Right cardiac atrium (tissue), 5 donors: ENCODE measurements around the gene NR3C2. TPM values are rescaled to one million over a fixed set of nuclear protein-coding genes. Genes with fewer than 3 reads are reported as not detected.
"Not testable (repeated sequence)": the region's sequence is repeated elsewhere in the genome, so short reads cannot be mapped to it uniquely, and the experiment has no call there.

Experiments used
- ATAC-seq, 2 donors: fragments of 200-7000 bp; cut with Tn5 transposase; one replicate each; pipeline versions ENCODE4 v1.8.0 to v1.9.1; 2020; ENCODE audit warnings: moderate library complexity in 2 of 2, mild to moderate bottlenecking in 1 of 2
- DNase-seq, 3 donors: peaks; one replicate each; pipeline ENCODE4 v3.0.0-alpha.2; 2020
- H3K27ac ChIP-seq: one replicate; pipeline ENCODE4 v1.5.1; 2013; ENCODE audit warnings: mild to moderate bottlenecking, low read length, control low read depth, moderate library complexity
- H3K27me3 ChIP-seq: one replicate; pipeline ENCODE4 v1.6.1; 2013; ENCODE audit not compliant: control insufficient read depth, insufficient read depth
- H3K4me1 ChIP-seq: one replicate; pipeline ENCODE4 v1.6.1; 2013; ENCODE audit warnings: low read length; ENCODE audit not compliant: control insufficient read depth, insufficient read depth
- H3K4me3 ChIP-seq: one replicate; pipeline ENCODE4 v1.5.1; 2013; ENCODE audit warnings: low read length, control low read depth
- H3K9me3 ChIP-seq: one replicate; pipeline ENCODE4 v1.6.1; 2013; ENCODE audit warnings: low read length; ENCODE audit not compliant: control insufficient read depth
- WGBS: extraction: QIAGEN DNeasy Blood & Tissue Kit; methylation state at CpG from one replicate; pipeline ENCODE4 v1.1.7; 2013; 5-methylcytosine and 5-hydroxymethylcytosine counted together
- intact Hi-C, 4 donors: fragments of 100-400 bp; cut with DNase I; formaldehyde crosslinking; loops; one replicate each; pipeline versions ENCODE4 v1.11.0 to v1.14.0; 2022 to 2023
- polyA plus RNA-seq: library from polyadenylated mRNA; stranded (reverse); fragments of 200-250 nt; gene quantifications from one replicate; pipeline ENCODE4 v1.2.3, GENCODE V29; 2013
- total RNA-seq, 4 donors: library from RNA; stranded (reverse); fragmentation: NEBNext Ultra II Directional; extraction: Animal tissue kit (Norgen Biotek cat#: 25700); gene quantifications; one replicate each; pipeline ENCODE4 v1.2.1, GENCODE V29; 2021
- donor health status: healthy with polysubstance abuse.
- donor health status: DM: no; HTN: yes; CAD: no.
- donor health status: DM: no; HTN: no; CAD: no.
- donor health status: DM: no; HTN: yes; CAD: no; lungs with severe emphysema.
- donor health status: DM: yes; HTN: yes; CAD: no.

NR3C2 gene
- total and polyA plus RNA-seq, 5 donors: 5.9 to 27.9 (median 24.3) TPM

DNA sequence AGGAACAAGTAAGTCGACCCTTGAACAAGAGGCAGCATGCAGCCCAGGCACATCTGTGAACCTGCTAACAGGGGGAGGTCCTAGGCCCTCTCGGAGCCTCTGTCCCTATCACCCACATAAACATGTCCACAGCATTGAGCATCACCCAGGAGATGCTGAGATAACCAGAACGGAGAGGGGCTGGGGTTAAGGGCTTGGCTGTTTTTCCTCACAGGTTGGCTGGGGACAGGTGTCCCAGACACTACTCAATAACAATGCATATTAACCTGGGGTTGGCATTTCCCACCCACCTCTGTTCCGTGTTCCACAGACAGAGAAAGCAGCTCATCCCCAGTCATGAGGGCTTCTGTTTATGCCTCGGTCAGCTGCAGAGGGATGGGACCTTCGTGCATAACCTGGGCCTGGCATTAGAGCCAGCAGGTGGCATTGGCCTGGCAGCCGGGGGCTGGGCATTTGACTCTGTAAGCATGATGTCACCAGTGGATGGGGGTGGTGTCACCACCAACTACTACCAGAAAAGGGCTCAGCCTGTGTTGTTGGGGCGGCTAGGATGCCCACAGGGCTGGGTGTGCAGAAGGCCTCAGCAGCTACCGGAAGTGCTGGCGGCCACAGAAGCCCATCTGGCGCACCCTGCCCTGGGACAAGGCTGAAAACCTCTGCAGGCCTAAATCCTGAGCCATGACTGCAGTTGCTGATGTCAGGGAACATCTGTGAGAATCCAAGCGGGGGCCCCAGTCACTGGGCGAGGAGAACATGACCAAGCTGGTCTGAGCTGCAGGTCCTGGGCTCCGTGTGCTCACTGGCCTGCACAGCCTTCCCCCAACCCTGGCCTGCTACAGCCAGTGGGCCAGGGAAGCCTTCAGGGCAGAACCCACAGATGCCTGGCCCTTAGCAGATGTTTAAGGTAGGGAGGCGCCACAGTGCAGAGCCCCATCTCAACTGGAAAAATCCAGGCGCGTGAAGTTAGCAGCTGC, 351.4 kb downstream of the NR3C2 start:
- peaks cover 4% of the 10 kb centered on the region for H3K4me1 ChIP-seq
- WGBS: 93% methylated on average over 17 of the region's 17 CpGs

DNA sequence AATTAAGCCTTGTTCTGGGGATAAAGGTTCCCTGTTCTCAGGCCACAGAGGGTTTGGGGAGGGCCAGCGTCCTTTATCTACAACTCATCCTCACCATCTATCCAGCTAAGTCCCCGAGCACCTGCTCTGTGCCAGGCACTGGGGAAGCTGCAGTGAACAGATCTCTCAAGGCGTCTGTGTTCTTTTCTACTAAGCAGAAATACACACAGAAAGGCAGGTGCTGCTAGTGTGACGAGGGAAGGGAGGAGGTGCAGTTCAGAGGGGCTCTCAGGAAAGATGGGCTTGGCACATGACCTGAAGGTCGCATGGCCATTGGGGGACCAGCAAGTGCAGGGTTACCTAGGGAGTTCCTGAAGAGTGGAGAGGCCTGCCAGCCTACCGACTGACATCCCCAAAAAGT, 352.2 kb downstream of the NR3C2 start:
- Histone ChIP-seq H3K4me3 (no peak overlapping the region), H3K27me3 (no peaks in the 10 kb centered on the region), H3K27ac (no peak overlapping the region), H3K9me3 (no peaks in the 10 kb centered on the region), H3K4me1 (peaks cover 4% of the 10 kb centered on the region)
- no peak for DNase-seq
- intact Hi-C loops: no loop called here
- WGBS: 91% methylated on average over 6 of the region's 6 CpGs
- ATAC-seq: peak in 1 of 2 donors; percentile 25

More for the DNA sequence above, 351.4 kb downstream of the NR3C2 start:
- H3K4me3 ChIP-seq: no peak overlapping the region
- no peak overlapping the region for H3K27ac ChIP-seq
- H3K9me3 ChIP-seq: no peaks in the 10 kb centered on the region
- ATAC-seq (peak; percentile 14 to 20), DNase-seq (no peak)
- intact Hi-C loops: no loop called here
- H3K27me3 ChIP-seq: no peaks in the 10 kb centered on the region

DNA sequence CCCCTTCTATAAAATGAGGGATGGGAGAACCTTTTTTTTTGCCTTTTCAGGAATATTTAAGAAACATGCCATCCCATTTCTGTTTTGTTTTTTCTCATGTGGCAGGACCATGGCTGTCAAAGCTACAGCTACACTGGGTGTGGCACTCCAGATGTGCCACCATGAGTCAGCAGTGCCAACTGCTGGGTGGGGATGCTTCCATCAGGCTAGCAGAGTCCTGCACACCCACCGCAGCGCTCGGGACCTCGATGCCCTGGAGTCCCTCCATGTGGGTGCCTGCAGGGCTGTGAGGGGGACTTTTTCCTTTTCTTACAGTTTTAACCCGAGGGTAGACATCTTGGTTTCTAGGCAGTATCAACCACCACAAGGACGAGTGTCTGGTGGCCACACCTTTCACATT, 352.6 kb downstream of the NR3C2 start:
- 94% methylated on average over 6 of the region's 6 CpGs for WGBS
- Histone ChIP-seq H3K27me3 (no peaks in the 10 kb centered on the region), H3K27ac (no peak overlapping the region), H3K4me1 (peaks cover 4% of the 10 kb centered on the region), H3K4me3 (no peak overlapping the region), H3K9me3 (no peaks in the 10 kb centered on the region)
- ATAC-seq: peak; percentile 44 to 53
- DNase-seq: no peak
- intact Hi-C loops: no loop called here

DNA sequence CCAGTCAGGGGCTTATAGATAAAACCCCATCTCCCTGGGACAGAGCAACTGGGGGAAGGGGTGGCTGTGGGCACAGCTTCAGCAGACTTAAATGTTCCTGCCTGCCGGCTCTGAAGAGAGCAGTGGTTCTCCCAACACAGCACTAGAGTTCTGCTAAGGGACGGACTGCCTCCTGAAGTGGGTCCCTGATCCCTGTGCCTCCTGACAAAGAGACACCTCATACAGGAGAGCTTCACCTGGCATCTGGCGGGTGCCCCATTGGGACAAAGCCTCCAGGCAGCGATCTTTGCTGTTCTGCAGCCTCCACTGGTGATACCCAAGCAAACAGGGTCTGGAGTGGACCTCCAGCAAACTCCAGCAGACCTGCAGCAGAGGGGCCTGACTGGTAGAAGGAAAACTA, 359.1 kb downstream of the NR3C2 start:
- WGBS: over 99% methylated on average over 4 of the region's 4 CpGs
- DNase-seq, H3K27ac ChIP-seq, H3K27me3 ChIP-seq, intact Hi-C loops, H3K9me3 ChIP-seq, H3K4me3 ChIP-seq, ATAC-seq, H3K4me1 ChIP-seq: not testable (repeated sequence)

DNA sequence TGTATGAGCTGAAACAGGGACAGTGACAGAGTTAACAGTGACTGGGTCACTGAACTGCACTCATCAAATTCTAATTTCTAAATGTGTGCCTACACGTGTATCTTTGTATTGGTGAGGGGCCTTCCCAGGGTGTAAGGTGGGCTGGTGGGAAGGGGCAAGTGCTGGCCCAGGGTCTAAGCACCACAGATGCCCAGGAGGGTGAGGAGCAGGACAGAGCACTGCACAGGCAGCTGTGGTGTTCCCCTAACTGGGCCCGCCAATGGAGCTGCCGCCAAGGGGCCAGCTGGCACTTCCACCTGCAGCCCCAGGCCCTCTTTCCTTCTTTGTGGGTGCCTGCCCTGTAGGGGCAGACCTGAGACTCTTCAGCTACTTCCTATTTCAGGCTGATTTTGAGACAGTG, 360.5 kb downstream of the NR3C2 start:
- no peak for ATAC-seq
- 98% methylated on average over 3 of the region's 3 CpGs for WGBS
- Histone ChIP-seq H3K4me3 (no peak overlapping the region), H3K9me3 (no peaks in the 10 kb centered on the region), H3K4me1 (peaks cover 1% of the 10 kb centered on the region), H3K27ac (no peak overlapping the region), H3K27me3 (no peaks in the 10 kb centered on the region)
- no peak for DNase-seq
- intact Hi-C loops: no loop called here

DNA sequence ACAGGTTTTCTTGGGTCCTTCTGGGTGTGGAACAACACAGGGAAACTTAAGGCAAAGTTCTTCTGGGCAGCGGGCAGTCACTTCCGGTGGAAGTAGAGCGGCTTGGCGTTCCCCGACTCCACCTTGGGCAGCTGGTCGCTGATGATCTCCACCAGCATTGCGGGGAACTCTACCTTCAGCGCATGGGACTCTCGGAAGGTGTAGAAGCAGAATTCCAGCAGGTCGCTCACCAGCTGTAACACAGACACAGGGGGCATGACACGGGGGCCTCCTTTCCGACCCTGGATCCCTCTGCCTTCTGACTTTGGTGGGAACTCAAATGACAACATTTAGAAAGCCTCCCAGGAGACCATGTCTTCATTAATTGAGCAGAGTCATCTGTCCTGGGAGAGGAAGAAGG, 360.9 kb downstream of the NR3C2 start:
- no peaks in the 10 kb centered on the region for H3K27me3 ChIP-seq
- ATAC-seq: no peak
- intact Hi-C loops: no loop called here
- no peaks in the 10 kb centered on the region for H3K9me3 ChIP-seq
- H3K4me1 ChIP-seq: peaks cover 1% of the 10 kb centered on the region
- H3K4me3 ChIP-seq: no peak overlapping the region
- DNase-seq: no peak
- no peak overlapping the region for H3K27ac ChIP-seq
- 98% methylated on average over 12 of the region's 12 CpGs for WGBS

DNA sequence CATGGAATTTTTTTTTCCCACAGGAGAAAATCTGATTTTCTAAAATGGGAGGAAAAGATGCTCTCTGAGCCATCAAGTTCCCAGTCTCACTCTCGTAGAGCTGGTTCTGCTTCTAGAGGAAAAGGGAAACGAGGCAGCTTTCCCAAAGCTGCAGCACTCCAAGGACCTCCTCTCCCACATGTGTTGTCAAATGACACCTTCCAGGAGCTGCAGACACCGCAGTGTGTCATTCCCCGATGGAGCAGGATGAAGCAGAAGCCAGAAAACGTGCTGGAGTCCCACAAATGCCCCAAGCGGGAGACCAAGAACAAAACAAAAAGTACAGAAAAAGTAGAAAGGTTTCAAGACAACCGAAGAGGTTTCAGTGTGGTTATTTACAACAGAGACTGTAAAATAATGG, 362.3 kb downstream of the NR3C2 start:
- H3K27me3 ChIP-seq: no peaks in the 10 kb centered on the region
- peak in 1 of 2 donors; percentile 37 for ATAC-seq

DNA sequence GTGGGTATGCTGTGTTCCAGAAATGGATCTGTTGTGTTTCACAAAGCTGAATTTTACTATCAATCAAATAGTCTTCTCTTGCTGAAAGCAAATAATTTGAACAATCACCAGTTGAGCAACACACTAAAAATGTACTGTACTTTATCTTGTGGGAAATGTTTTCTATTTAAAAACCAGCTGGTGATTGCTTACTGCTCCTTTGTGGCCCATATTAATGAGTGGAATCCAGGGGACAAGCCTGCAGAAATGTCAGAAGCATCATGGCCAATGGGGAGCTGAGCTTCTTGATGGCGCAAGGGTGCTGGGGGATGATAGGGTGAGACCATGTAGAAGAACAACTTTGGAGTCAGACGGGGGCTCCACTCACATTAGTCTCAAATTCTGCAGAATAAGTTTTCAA, 364.2 kb downstream of the NR3C2 start:
- H3K9me3 ChIP-seq: no peaks in the 10 kb centered on the region
- no peak overlapping the region for H3K4me3 ChIP-seq
- intact Hi-C loops: no loop called here
- no peaks in the 10 kb centered on the region for H3K27me3 ChIP-seq
- ATAC-seq: no peak
- WGBS: 80% methylated on average over 2 of the region's 2 CpGs
- no peak overlapping the region for H3K27ac ChIP-seq
- no peak for DNase-seq
- peaks cover 1% of the 10 kb centered on the region for H3K4me1 ChIP-seq

More for the DNA sequence above, 362.3 kb downstream of the NR3C2 start:
- H3K4me1 ChIP-seq: peaks cover 1% of the 10 kb centered on the region
- DNase-seq: no peak
- no peak overlapping the region for H3K27ac ChIP-seq
- no peaks in the 10 kb centered on the region for H3K9me3 ChIP-seq
- H3K4me3 ChIP-seq: no peak overlapping the region
- 59% methylated on average over 7 of the region's 7 CpGs for WGBS
- intact Hi-C loops: no loop called here

DNA sequence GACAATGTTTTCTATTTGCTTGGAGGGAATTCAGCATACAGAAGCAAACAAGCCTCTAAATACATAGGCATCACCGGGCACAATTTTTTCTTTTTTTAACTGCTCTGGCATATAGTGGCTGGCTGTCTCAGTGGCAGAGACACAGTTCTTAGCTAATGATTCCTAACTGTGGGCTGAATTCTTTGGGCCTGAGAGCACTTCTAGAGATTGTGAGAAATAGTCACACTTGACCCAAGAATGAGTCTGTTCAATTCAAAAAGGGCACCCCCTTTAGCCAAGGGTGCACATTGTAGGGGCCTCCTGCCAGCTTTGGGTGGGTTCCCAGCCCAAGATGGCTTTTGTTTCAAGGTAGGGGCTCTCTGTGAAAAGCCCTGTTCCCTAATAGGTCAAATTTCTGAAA, 364.6 kb downstream of the NR3C2 start:
- ATAC-seq (no peak), DNase-seq (no peak)
- 83% methylated on average over 1 of the region's 1 CpG for WGBS
- no peaks in the 10 kb centered on the region for H3K9me3 ChIP-seq
- H3K4me3 ChIP-seq: no peak overlapping the region
- peaks cover 1% of the 10 kb centered on the region for H3K4me1 ChIP-seq
- no peak overlapping the region for H3K27ac ChIP-seq
- H3K27me3 ChIP-seq: no peaks in the 10 kb centered on the region
- intact Hi-C loops: no loop called here

DNA sequence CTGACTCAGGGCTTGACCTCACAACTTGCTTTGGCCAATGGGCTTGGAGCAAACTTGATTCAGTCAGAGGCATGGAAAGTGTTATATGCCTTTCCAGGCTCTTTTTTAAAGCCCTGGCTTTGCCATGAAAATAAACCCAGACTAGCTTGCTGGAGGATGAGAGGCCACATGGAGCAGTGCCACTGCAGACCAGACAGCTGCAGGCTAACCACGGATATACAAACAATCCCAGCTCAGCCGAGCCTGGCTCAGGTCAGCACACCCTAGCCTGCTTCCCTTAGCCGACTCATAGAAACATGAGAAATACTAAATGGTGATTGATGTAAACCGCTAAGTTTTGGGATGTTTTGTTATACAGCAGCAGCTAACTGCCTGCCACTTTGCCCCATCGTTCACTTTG, 365.2 kb downstream of the NR3C2 start:
- DNase-seq (no peak), ATAC-seq (no peak)
- Histone ChIP-seq H3K4me1 (peaks cover 1% of the 10 kb centered on the region), H3K4me3 (no peak overlapping the region), H3K9me3 (no peaks in the 10 kb centered on the region), H3K27me3 (no peaks in the 10 kb centered on the region), H3K27ac (no peak overlapping the region)
- intact Hi-C loops: no loop called here
- 92% methylated on average over 5 of the region's 5 CpGs for WGBS

DNA sequence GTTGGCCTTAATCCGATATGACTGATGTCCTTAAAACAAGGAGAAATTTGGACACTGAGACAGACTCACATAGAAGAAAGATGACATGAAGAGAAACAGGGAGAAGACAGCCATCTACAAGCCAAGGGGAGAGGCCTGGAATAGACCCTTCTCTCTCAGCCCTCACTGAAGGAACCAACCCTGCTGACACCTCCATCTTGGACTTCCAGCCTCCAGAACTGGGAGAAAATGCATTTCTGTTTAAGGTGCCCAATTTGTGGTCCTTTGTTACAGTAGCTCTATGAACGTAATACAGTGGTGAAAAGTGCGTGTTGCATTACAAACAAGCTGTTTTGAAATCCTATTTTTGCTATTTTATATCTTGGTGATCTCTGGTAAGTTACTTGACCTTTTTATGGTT, 366.8 kb downstream of the NR3C2 start:
- Histone ChIP-seq H3K4me3 (no peak overlapping the region), H3K9me3 (no peaks in the 10 kb centered on the region), H3K4me1 (peaks cover 1% of the 10 kb centered on the region), H3K27me3 (no peaks in the 10 kb centered on the region), H3K27ac (no peak overlapping the region)
- DNase-seq (no peak), ATAC-seq (no peak)
- intact Hi-C loops: no loop called here
- 98% methylated on average over 3 of the region's 3 CpGs for WGBS
